Aorta (tissue), 5 donors: ENCODE results near the gene UBXN2A. TPM values are rescaled to one million over a fixed set of nuclear protein-coding genes. Genes with fewer than 3 reads are reported as not detected.
A peak's percentile ranks its signal among the peaks of the same experiment; 100 is the strongest.

Experiments
- ATAC-seq: fragments of 200-7000 bp; cut with Tn5 transposase; one replicate; pipeline ENCODE4 v1.9.1; 2022; ENCODE audit warnings: moderate library complexity; ENCODE audit not compliant: low FRiP score
- DNase-seq, 2 donors: peaks; one replicate each; pipeline ENCODE4 v3.0.0-alpha.2; 2020
- H3K27ac ChIP-seq, 2 donors: one replicate each; pipeline ENCODE4 v1.5.1; 2013; ENCODE audit warnings: low read length in 2 of 2, mild to moderate bottlenecking in 2 of 2, moderate library complexity in 2 of 2, control low read depth in 1 of 2, inconsistent platforms in 1 of 2, low read depth in 1 of 2
- H3K27me3 ChIP-seq, 2 donors: one replicate each; pipeline ENCODE4 v1.6.1; 2013; ENCODE audit warnings: control low read depth in 1 of 2, low read length in 1 of 2, mild to moderate bottlenecking in 1 of 2, moderate library complexity in 1 of 2; ENCODE audit not compliant: insufficient read depth in 2 of 2, control insufficient read depth in 1 of 2
- H3K36me3 ChIP-seq, 2 donors: one replicate each; pipeline ENCODE4 v1.6.1; 2013; ENCODE audit warnings: control low read depth in 1 of 2, low read length in 1 of 2, mild to moderate bottlenecking in 1 of 2; ENCODE audit not compliant: insufficient read depth in 2 of 2, control insufficient read depth in 1 of 2
- H3K4me1 ChIP-seq, 2 donors: one replicate each; pipeline ENCODE4 v1.6.1; 2013; ENCODE audit warnings: low read length in 2 of 2, control low read depth in 1 of 2, mild to moderate bottlenecking in 1 of 2, moderate library complexity in 1 of 2; ENCODE audit not compliant: insufficient read depth in 2 of 2, control insufficient read depth in 1 of 2
- H3K4me3 ChIP-seq, 2 donors: one replicate each; pipeline ENCODE4 v1.5.1; 2013; ENCODE audit warnings: low read length in 2 of 2, control low read depth in 1 of 2, mild to moderate bottlenecking in 1 of 2
- H3K9me3 ChIP-seq: one replicate; pipeline ENCODE4 v1.6.1; 2013; ENCODE audit warnings: mild to moderate bottlenecking, low read length; ENCODE audit not compliant: control insufficient read depth
- WGBS, 2 donors: extraction: QIAGEN DNeasy Blood & Tissue Kit; methylation state at CpG; one replicate each; pipeline ENCODE4 v1.1.7; 2013; 5-methylcytosine and 5-hydroxymethylcytosine counted together
- intact Hi-C, 2 donors: fragments of 100-400 bp; cut with DNase I; formaldehyde crosslinking; loops; one replicate each; pipeline versions ENCODE4 v1.14.2 to v1.15.0; 2022
- polyA plus RNA-seq, 2 donors: library from polyadenylated mRNA; stranded (reverse); fragments of 200-250 nt; gene quantifications; one replicate each; pipeline ENCODE4 v1.2.3, GENCODE V29; 2013
- total RNA-seq, 2 donors: library from RNA; stranded (reverse); fragmentation: NEBNext Ultra II Directional; extraction: Animal tissue kit (Norgen Biotek cat#: 25700); gene quantifications; one replicate each; pipeline ENCODE4 v1.2.1, GENCODE V29; 2021
- donor health status: healthy with polysubstance abuse.
- donor health status: Bipolar disorder and iron deficiency.
- donor health status: DM: no; HTN: no; CAD: no.
- donor health status: DM: no; HTN: no; CAD: no.
- donor health status: DM: yes; HTN: yes; CAD: no.

UBXN2A gene
- total and polyA plus RNA-seq, 4 donors, result 10.0 to 19.5 (median 14.2) TPM

GRCh38 chr2:24045511-24046508 is 105.5 kb downstream of the UBXN2A start:
- DNase-seq, result no peak
- H3K27ac ChIP-seq, result peak overlapping the region in 1 of 2 donors; percentile 25
- WGBS, 2 donors, result 78% methylated on average over 11 of the region's 11 CpGs
- no peaks in the 10 kb centered on the region for H3K36me3 ChIP-seq
- H3K4me3 ChIP-seq, result no peak overlapping the region
- H3K27me3 ChIP-seq, result no peaks in the 10 kb centered on the region
- ATAC-seq, result no peak
- no peaks in the 10 kb centered on the region for H3K9me3 ChIP-seq
- intact Hi-C loops, result loop anchor here (2.0 to 10.0 kb wide), 3 partner anchors 39 to 121 kb away; partner anchors contain the start of genes ATAD2B (in 2 of the 2), TP53I3 (in 1 of the 2) and UBXN2A (in 1 of the 2)
- no peaks in the 10 kb centered on the region for H3K4me1 ChIP-seq

GRCh38 chr2:24046599-24046929 is 106.3 kb downstream of the UBXN2A start:
- no peaks in the 10 kb centered on the region for H3K4me1 ChIP-seq
- H3K4me3 ChIP-seq, result peak overlapping the region; percentile 55 to 62
- no peaks in the 10 kb centered on the region for H3K36me3 ChIP-seq
- no peaks in the 10 kb centered on the region for H3K27me3 ChIP-seq
- H3K27ac ChIP-seq, result no peak overlapping the region
- ATAC-seq (no peak), DNase-seq (no peak)
- intact Hi-C loops, result loop anchor here (2.0 to 10.0 kb wide), 3 partner anchors 38 to 122 kb away; partner anchors contain the start of genes ATAD2B (in 2 of the 2), TP53I3 (in 1 of the 2) and UBXN2A (in 1 of the 2)
- WGBS, 2 donors, result 0 to 1% methylated on average over 2 of the region's 2 CpGs
- H3K9me3 ChIP-seq, result no peaks in the 10 kb centered on the region

GRCh38 chr2:24046930-24047702 is 106.9 kb downstream of the UBXN2A start, which contains the start of gene WDCP:
TSS of gene WDCP (minus strand) at chr2:24047391. CDS start at chr2:24039494, 7,897 bp downstream.
- ATAC-seq, result peak; percentile 98
- WGBS, 2 donors, result 0 to 1% methylated on average over 37 to 38 of the region's 38 CpGs
- intact Hi-C loops, result loop anchor here (2.0 to 10.0 kb wide), 3 partner anchors 38 to 122 kb away; partner anchors contain the start of genes ATAD2B (in 2 of the 2), TP53I3 (in 1 of the 2) and UBXN2A (in 1 of the 2)

GRCh38 chr2:24047703-24048033 is 107.4 kb downstream of the UBXN2A start:
- DNase-seq (no peak), ATAC-seq (no peak)
- Histone ChIP-seq H3K36me3 (no peaks in the 10 kb centered on the region), H3K4me1 (no peaks in the 10 kb centered on the region), H3K27me3 (no peaks in the 10 kb centered on the region), H3K4me3 (no peak overlapping the region), H3K27ac (no peak overlapping the region), H3K9me3 (no peaks in the 10 kb centered on the region)
- WGBS, 2 donors, result 47 to 48% methylated on average over 8 of the region's 8 CpGs
- intact Hi-C loops, result loop anchor here (2.0 to 10.0 kb wide), 3 partner anchors 37 to 123 kb away; partner anchors contain the start of genes ATAD2B (in 2 of the 2), TP53I3 (in 1 of the 2) and UBXN2A (in 1 of the 2)

More at GRCh38 chr2:24046930-24047702, 106.9 kb downstream of the UBXN2A start, which contains the start of gene WDCP:
- H3K36me3 ChIP-seq, result no peaks in the 10 kb centered on the region
- H3K4me3 ChIP-seq, result peak within 1 kb of the TSS; percentile 55 to 62
- H3K4me1 ChIP-seq, result no peaks in the 10 kb centered on the region
- peak; percentile 95 to 97 for DNase-seq
- H3K27me3 ChIP-seq, result no peaks in the 10 kb centered on the region
- peak within 1 kb of the TSS in 1 of 2 donors; percentile 69 for H3K27ac ChIP-seq
- H3K9me3 ChIP-seq, result no peaks in the 10 kb centered on the region

GRCh38 chr2:24048769-24049484 is 108.7 kb downstream of the UBXN2A start:
- Histone ChIP-seq H3K27ac (no peak overlapping the region), H3K4me1 (no peaks in the 10 kb centered on the region), H3K4me3 (peak overlapping the region; percentile 51 to 94), H3K9me3 (no peaks in the 10 kb centered on the region), H3K36me3 (no peaks in the 10 kb centered on the region), H3K27me3 (no peaks in the 10 kb centered on the region)
- intact Hi-C loops, result loop anchor here (5.0 to 10.0 kb wide), 2 partner anchors 107 to 124 kb away; partner anchors contain the start of genes ATAD2B (in 2 of the 2) and UBXN2A (in 1 of the 2)
- DNase-seq, result no peak
- no peak for ATAC-seq
- WGBS, 2 donors, result 21 to 27% methylated on average over 23 of the region's 23 CpGs

- Histone ChIP-seq H3K4me3 (peak within 1 kb of the TSS; percentile 51 to 94), H3K4me1 (no peaks in the 10 kb centered on the region), H3K9me3 (no peaks in the 10 kb centered on the region), H3K27ac (peak within 1 kb of the TSS in 1 of 2 donors; percentile 69), H3K36me3 (no peaks in the 10 kb centered on the region), H3K27me3 (no peaks in the 10 kb centered on the region)
- DNase-seq (peak; percentile 73 to 87), ATAC-seq (peak; percentile 42)
- intact Hi-C loops, result loop anchor here (2.0 to 10.0 kb wide), 3 partner anchors 27 to 125 kb away; partner anchors contain the start of genes ATAD2B (in 2 of the 2), SF3B6 (in 1 of the 2) and UBXN2A (in 1 of the 2)
- WGBS, 2 donors, result 0 to 1% methylated on average over 45 to 52 of the region's 52 CpGs
Measured at GRCh38 chr2:24049485-24050021, 109.3 kb downstream of the UBXN2A start, which contains the start of gene FKBP1B. TSS of gene FKBP1B (plus strand) at chr2:24049741. CDS start at chr2:24049850, 109 bp downstream.

- DNase-seq, result peak; percentile 51 to 81
- Histone ChIP-seq H3K27me3 (no peaks in the 10 kb centered on the region), H3K4me3 (peak overlapping the region; percentile 51 to 94), H3K9me3 (no peaks in the 10 kb centered on the region), H3K36me3 (no peaks in the 10 kb centered on the region), H3K27ac (peak overlapping the region in 1 of 2 donors; percentile 69), H3K4me1 (no peaks in the 10 kb centered on the region)
- peak; percentile 33 for ATAC-seq
- 3% methylated on average over 35 to 47 of the region's 47 CpGs for WGBS, 2 donors
- intact Hi-C loops, result loop anchor here in 1 of 2 donors (2.0 kb wide), 1 partner anchor 26 kb away; the partner anchor contains the start of gene SF3B6
Measured at GRCh38 chr2:24050041-24050979, 110.0 kb downstream of the UBXN2A start.
